Fibroblast of lung (primary cell): ENCODE data around the gene CRELD1. TPM values are rescaled to one million over a fixed set of nuclear protein-coding genes. Genes with fewer than 3 reads are reported as not detected.

ENCODE experiments used
- DNase-seq, 2 donors: peaks; one replicate each; pipeline versions ENCODE4 v3.0.0 to v3.0.0-alpha.2; 2010; ENCODE audit warnings: low read depth in 2 of 2
- H2AFZ ChIP-seq: 2 replicates; pipeline ENCODE4 v1.5.1; 2012; ENCODE audit warnings: low read length, control low read depth, inconsistent platforms
- H3K27ac ChIP-seq: 2 replicates; pipeline ENCODE4 v1.5.1; 2011; ENCODE audit warnings: low read length, control low read depth; ENCODE audit not compliant: insufficient read depth
- H3K27me3 ChIP-seq: 2 replicates; pipeline ENCODE4 v1.5.1; 2011; ENCODE audit warnings: mild to moderate bottlenecking, low read length; ENCODE audit not compliant: control insufficient read depth, insufficient read depth
- H3K36me3 ChIP-seq: 2 replicates; pipeline ENCODE4 v1.5.1; 2011; ENCODE audit warnings: low read length; ENCODE audit not compliant: control insufficient read depth, insufficient read depth
- H3K4me1 ChIP-seq: 2 replicates; pipeline ENCODE4 v1.5.1; 2011; ENCODE audit warnings: low read length; ENCODE audit not compliant: control insufficient read depth, insufficient read depth; ENCODE audit errors: extremely low read depth
- H3K4me2 ChIP-seq: 2 replicates; pipeline ENCODE4 v1.5.1; 2011; ENCODE audit warnings: low read length, control low read depth; ENCODE audit not compliant: insufficient read depth; ENCODE audit errors: extremely low read depth
- H3K4me3 ChIP-seq, 4 experiments: fragments of 200-600 bp in 1 of 4; sonication (generic) in 1 of 4; replicated peaks in 1 of 4; 2 replicates each; pipeline ENCODE4 v1.5.1; 2011 to 2016; ENCODE audit warnings: low read length in 4 of 4, low read depth in 3 of 4, mild to moderate bottlenecking in 3 of 4, control low read depth in 2 of 4, inconsistent platforms in 1 of 4, mixed read lengths in 1 of 4; ENCODE audit not compliant: insufficient read depth in 1 of 4; ENCODE audit errors: control extremely low read depth in 1 of 4
- H3K79me2 ChIP-seq: 2 replicates; pipeline ENCODE4 v1.5.1; 2012; ENCODE audit warnings: mild to moderate bottlenecking, low read length, inconsistent platforms; ENCODE audit not compliant: control insufficient read depth, insufficient read depth
- H3K9ac ChIP-seq: 2 replicates; pipeline ENCODE4 v1.5.1; 2011; ENCODE audit warnings: mild to moderate bottlenecking, low read length, control low read depth; ENCODE audit not compliant: insufficient read depth
- H3K9me3 ChIP-seq: 2 replicates; pipeline ENCODE4 v1.5.1; 2012; ENCODE audit warnings: low read depth, low read length; ENCODE audit not compliant: control insufficient read depth, insufficient read depth
- H4K20me1 ChIP-seq: 2 replicates; pipeline ENCODE4 v1.5.1; 2011; ENCODE audit warnings: low read length; ENCODE audit not compliant: control insufficient read depth, insufficient read depth; ENCODE audit errors: extremely low read depth
- CTCF ChIP-seq, 2 donors: IDR thresholded peaks in 1 of 2; conservative IDR thresholded peaks in 1 of 2; 1 replicate in 1 of 2; 2 replicates in 1 of 2; pipeline ENCODE4 v1.5.1; 2011 to 2012; ENCODE audit warnings: low read length in 2 of 2, control low read depth in 1 of 2, inconsistent platforms in 1 of 2, low read depth in 1 of 2, mild to moderate bottlenecking in 1 of 2
- EZH2 ChIP-seq: IDR thresholded peaks from 2 replicates; pipeline ENCODE4 v1.5.1; 2012; ENCODE audit warnings: low read length, control low read depth, mild to moderate bottlenecking; ENCODE audit errors: missing control alignments
- polyA plus RNA-seq, 2 donors: library from polyadenylated mRNA; depleted of rRNA in 1 of 2; stranded (reverse) in 1 of 2; unstranded in 1 of 2; fragments of >200 nt; gene quantifications; 2 replicates each; pipeline ENCODE4 v1.2.1, GENCODE V29; 2011 to 2012; ENCODE audit warnings: missing spikeins in 1 of 2
- total RNA-seq: library from RNA; depleted of rRNA; stranded (reverse); fragments of >200 nt; gene quantifications from 2 replicates; pipeline ENCODE4 v1.2.1, GENCODE V29; 2014

Gene CRELD1
- total and polyA plus RNA-seq, 2 donors (not counting 1 experiment from before 2014, with no cell fraction given): 23.8 to 50.2 TPM

GRCh38 chr3:9969632-9970019 is 36.0 kb downstream of the CRELD1 start:
- Histone ChIP-seq H3K9ac (no peak overlapping the region), H3K4me1 (peaks cover 12% of the 10 kb centered on the region), H3K27ac (peak overlapping the region; percentile 74), H3K79me2 (no peaks in the 10 kb centered on the region), H3K27me3 (no peaks in the 10 kb centered on the region), H3K9me3 (no peaks in the 10 kb centered on the region), H3K36me3 (peaks cover 7% of the 10 kb centered on the region), H3K4me2 (peak overlapping the region; percentile 56), H2AFZ (no peak overlapping the region), H4K20me1 (no peaks in the 10 kb centered on the region), H3K4me3 (no peak overlapping the region)
- no peak for DNase-seq
- TF ChIP-seq EZH2 (no peak), CTCF (conservative IDR thresholded peaks at IDR 0.05 in 1 of 2, IDR thresholded peaks at IDR 0.05 in 1 of 2; ENCODE audit: low read depth in 1 of 2, low read length in 2 of 2) (no peak)

GRCh38 chr3:9970020-9970652 is 36.5 kb downstream of the CRELD1 start:
- H3K36me3 ChIP-seq: peaks cover 9% of the 10 kb centered on the region
- H2AFZ ChIP-seq: no peak overlapping the region
- no peak overlapping the region for H3K4me3 ChIP-seq
- H3K79me2 ChIP-seq: no peaks in the 10 kb centered on the region
- no peak overlapping the region for H3K9ac ChIP-seq
- peaks cover 12% of the 10 kb centered on the region for H3K4me1 ChIP-seq
- H3K9me3 ChIP-seq: no peaks in the 10 kb centered on the region
- no peaks in the 10 kb centered on the region for H3K27me3 ChIP-seq
- TF ChIP-seq CTCF (conservative IDR thresholded peaks at IDR 0.05 in 1 of 2, IDR thresholded peaks at IDR 0.05 in 1 of 2; ENCODE audit: low read depth in 1 of 2, low read length in 2 of 2): no peak
- TF ChIP-seq EZH2: no peak
- no peaks in the 10 kb centered on the region for H4K20me1 ChIP-seq
- peak overlapping the region; percentile 56 for H3K4me2 ChIP-seq
- H3K27ac ChIP-seq: peak overlapping the region; percentile 74
- DNase-seq: peak; percentile 58 to 87

- H3K27me3 ChIP-seq: no peaks in the 10 kb centered on the region
- peaks cover 14% of the 10 kb centered on the region for H3K4me1 ChIP-seq
- peaks cover 3% of the 10 kb centered on the region for H3K79me2 ChIP-seq
- TF ChIP-seq EZH2: no peak
- no peak for TF ChIP-seq CTCF (conservative IDR thresholded peaks at IDR 0.05 in 1 of 2, IDR thresholded peaks at IDR 0.05 in 1 of 2; ENCODE audit: low read depth in 1 of 2, low read length in 2 of 2)
- H3K9ac ChIP-seq: peak overlapping the region; percentile 21
- no peaks in the 10 kb centered on the region for H3K9me3 ChIP-seq
- peak overlapping the region; percentile 72 for H3K27ac ChIP-seq
- DNase-seq: peak; percentile 98 to 99
- no peak overlapping the region for H3K4me3 ChIP-seq
- H3K36me3 ChIP-seq: peaks cover 6% of the 10 kb centered on the region
- H2AFZ ChIP-seq: no peak overlapping the region
- H4K20me1 ChIP-seq: no peaks in the 10 kb centered on the region
- peak overlapping the region; percentile 23 for H3K4me2 ChIP-seq
Observed at GRCh38 chr3:9976721-9977709, 43.4 kb downstream of the CRELD1 start.
